ENCODE data around the gene KDM4C. TPM values are rescaled to one million over a fixed set of nuclear protein-coding genes. Genes with fewer than 3 reads are reported as not detected.

KDM4C gene
- polyA plus RNA-seq, 1 experiment: 12.1 TPM

- Histone ChIP-seq H3K4me3 (ENCODE audit: low read depth, low read length) (no peak overlapping the region), H3K27me3 (ENCODE audit: control insufficient read depth, insufficient read depth, low read length) (no peaks in the 10 kb centered on the region), H3K27ac (ENCODE audit: low read depth, low read length) (no peak overlapping the region), H3K9me3 (ENCODE audit: control insufficient read depth, insufficient read depth, low read length) (no peaks in the 10 kb centered on the region)
- TF ChIP-seq CTCF (IDR thresholded peaks at IDR 0.05; ENCODE audit: low read depth, low read length): no peak
- ChIA-PET POLR2A (no interaction called here), CTCF (no interaction called here)
- no peak for DNase-seq (ENCODE audit: low read depth, low spot score)
These were observed 357.8 kb downstream of the KDM4C start for GRCh38 chr9:7115606-7116005.

GRCh38 chr9:7117676-7118561 lies 360.1 kb downstream of the KDM4C start:
- ChIA-PET CTCF (interaction anchor here (1.5 kb wide), 1 partner anchor 65 kb away, joined by 6 read pairs; no protein-coding TSS in a partner anchor), POLR2A (interaction anchor here (0.6 kb wide), 1 partner anchor 28 kb away, joined by 3 read pairs; no protein-coding TSS in a partner anchor)
- Histone ChIP-seq H3K4me3 (ENCODE audit: low read depth, low read length) (no peak overlapping the region), H3K27ac (ENCODE audit: low read depth, low read length) (no peak overlapping the region), H3K9me3 (ENCODE audit: control insufficient read depth, insufficient read depth, low read length) (no peaks in the 10 kb centered on the region), H3K27me3 (ENCODE audit: control insufficient read depth, insufficient read depth, low read length) (no peaks in the 10 kb centered on the region)
- no peak for DNase-seq (ENCODE audit: low read depth, low spot score)
- no peak for TF ChIP-seq CTCF (IDR thresholded peaks at IDR 0.05; ENCODE audit: low read depth, low read length)

GRCh38 chr9:7118633-7119032 lies 360.9 kb downstream of the KDM4C start:
- DNase-seq (ENCODE audit: low read depth, low spot score): no peak
- CTCF ChIA-PET: interaction anchor here (1.5 kb wide), 1 partner anchor 66 kb away, joined by 6 read pairs; no protein-coding TSS in a partner anchor
- POLR2A ChIA-PET: interaction anchor here (0.6 kb wide), 1 partner anchor 29 kb away, joined by 3 read pairs; no protein-coding TSS in a partner anchor
- Histone ChIP-seq H3K9me3 (ENCODE audit: control insufficient read depth, insufficient read depth, low read length) (no peaks in the 10 kb centered on the region), H3K4me3 (ENCODE audit: low read depth, low read length) (no peak overlapping the region), H3K27me3 (ENCODE audit: control insufficient read depth, insufficient read depth, low read length) (no peaks in the 10 kb centered on the region), H3K27ac (ENCODE audit: low read depth, low read length) (no peak overlapping the region)
- no peak for TF ChIP-seq CTCF (IDR thresholded peaks at IDR 0.05; ENCODE audit: low read depth, low read length)

- TF ChIP-seq CTCF (IDR thresholded peaks at IDR 0.05; ENCODE audit: low read depth, low read length): no peak
- no peak for DNase-seq (ENCODE audit: low read depth, low spot score)
These were observed 361.8 kb downstream of the KDM4C start for GRCh38 chr9:7119612-7120011.

GRCh38 chr9:7121055-7121454 lies 363.3 kb downstream of the KDM4C start:
- DNase-seq (ENCODE audit: low read depth, low spot score): no peak
- Histone ChIP-seq H3K9me3 (ENCODE audit: control insufficient read depth, insufficient read depth, low read length) (no peaks in the 10 kb centered on the region), H3K27ac (ENCODE audit: low read depth, low read length) (no peak overlapping the region), H3K4me3 (ENCODE audit: low read depth, low read length) (no peak overlapping the region), H3K27me3 (ENCODE audit: control insufficient read depth, insufficient read depth, low read length) (no peaks in the 10 kb centered on the region)
- CTCF ChIA-PET: no interaction called here
- POLR2A ChIA-PET: no interaction called here
- TF ChIP-seq CTCF (IDR thresholded peaks at IDR 0.05; ENCODE audit: low read depth, low read length): no peak

More at GRCh38 chr9:7119612-7120011, 361.8 kb downstream of the KDM4C start:
- Histone ChIP-seq H3K27me3 (ENCODE audit: control insufficient read depth, insufficient read depth, low read length) (no peaks in the 10 kb centered on the region), H3K27ac (ENCODE audit: low read depth, low read length) (no peak overlapping the region), H3K9me3 (ENCODE audit: control insufficient read depth, insufficient read depth, low read length) (no peaks in the 10 kb centered on the region), H3K4me3 (ENCODE audit: low read depth, low read length) (no peak overlapping the region)
- CTCF ChIA-PET: no interaction called here
- POLR2A ChIA-PET: no interaction called here
